ENCODE data around the gene MOAP1. TPM values are rescaled to one million over a fixed set of nuclear protein-coding genes. Genes with fewer than 3 reads are reported as not detected.

Gene MOAP1
- total RNA-seq, 1 donor from 2014 or later = 15.8 TPM

GRCh38 chr14:93223565-93223964 lies 38.9 kb upstream of the MOAP1 start:
- H3K4me3 ChIP-seq (ENCODE audit: low read depth, low read length) = no peak overlapping the region
- H3K27me3 ChIP-seq (ENCODE audit: control insufficient read depth, insufficient read depth, low read length) = no peaks in the 10 kb centered on the region
- peaks cover 6% of the 10 kb centered on the region for H3K36me3 ChIP-seq (ENCODE audit: control insufficient read depth, insufficient read depth, low read length)
- TF ChIP-seq CTCF (IDR thresholded peaks at IDR 0.05; ENCODE audit: insufficient read depth, low read length, severe bottlenecking) = no peak
- no peak for FAIRE-seq
- DNase-seq (ENCODE audit: low read depth) = no peak

GRCh38 chr14:93220509-93220908 lies 35.8 kb upstream of the MOAP1 start:
- DNase-seq (ENCODE audit: low read depth) = no peak
- TF ChIP-seq CTCF (IDR thresholded peaks at IDR 0.05; ENCODE audit: insufficient read depth, low read length, severe bottlenecking) = no peak
- Histone ChIP-seq H3K27me3 (ENCODE audit: control insufficient read depth, insufficient read depth, low read length) (no peaks in the 10 kb centered on the region), H3K36me3 (ENCODE audit: control insufficient read depth, insufficient read depth, low read length) (peaks cover 3% of the 10 kb centered on the region), H3K4me3 (ENCODE audit: low read depth, low read length) (no peak overlapping the region)
- FAIRE-seq = no peak

GRCh38 chr14:93219103-93219726 lies 34.5 kb upstream of the MOAP1 start:
- FAIRE-seq (no peak), DNase-seq (ENCODE audit: low read depth) (peak; percentile 71)
- peak; percentile 72 for TF ChIP-seq CTCF (IDR thresholded peaks at IDR 0.05; ENCODE audit: insufficient read depth, low read length, severe bottlenecking)
- H3K36me3 ChIP-seq (ENCODE audit: control insufficient read depth, insufficient read depth, low read length) = peaks cover 3% of the 10 kb centered on the region
- no peaks in the 10 kb centered on the region for H3K27me3 ChIP-seq (ENCODE audit: control insufficient read depth, insufficient read depth, low read length)
- H3K4me3 ChIP-seq (ENCODE audit: low read depth, low read length) = no peak overlapping the region

GRCh38 chr14:93214598-93214997 lies 29.9 kb upstream of the MOAP1 start:
- H3K36me3 ChIP-seq (ENCODE audit: control insufficient read depth, insufficient read depth, low read length) = no peaks in the 10 kb centered on the region

GRCh38 chr14:93212432-93212831 lies 27.7 kb upstream of the MOAP1 start:
- no peak for TF ChIP-seq CTCF (IDR thresholded peaks at IDR 0.05; ENCODE audit: insufficient read depth, low read length, severe bottlenecking)
- Histone ChIP-seq H3K36me3 (ENCODE audit: control insufficient read depth, insufficient read depth, low read length) (no peaks in the 10 kb centered on the region), H3K27me3 (ENCODE audit: control insufficient read depth, insufficient read depth, low read length) (no peaks in the 10 kb centered on the region), H3K4me3 (ENCODE audit: low read depth, low read length) (no peak overlapping the region)
- no peak for DNase-seq (ENCODE audit: low read depth)
- FAIRE-seq = no peak

More at GRCh38 chr14:93214598-93214997, 29.9 kb upstream of the MOAP1 start:
- no peak for TF ChIP-seq CTCF (IDR thresholded peaks at IDR 0.05; ENCODE audit: insufficient read depth, low read length, severe bottlenecking)
- Histone ChIP-seq H3K4me3 (ENCODE audit: low read depth, low read length) (no peak overlapping the region), H3K27me3 (ENCODE audit: control insufficient read depth, insufficient read depth, low read length) (no peaks in the 10 kb centered on the region)
- no peak for FAIRE-seq
- DNase-seq (ENCODE audit: low read depth) = no peak
